Keratinocyte (primary cell): Measurements from ENCODE around the gene SPOCD1. TPM values are rescaled to one million over a fixed set of nuclear protein-coding genes. Genes with fewer than 3 reads are reported as not detected.

ENCODE experiments used
- DNase-seq: peaks from one replicate; pipeline ENCODE4 v3.0.0-alpha.2; 2011; ENCODE audit warnings: low read depth, missing footprints, low spot score
- FAIRE-seq: peaks from 2 replicates; lab custom pipeline; 2011; peaks lifted over from hg19 to GRCh38; lab: Jason Lieb, UNC
- H2AFZ ChIP-seq: 2 replicates; pipeline ENCODE4 v1.6.0; 2012; ENCODE audit warnings: low read length, control low read depth, inconsistent platforms; ENCODE audit not compliant: control insufficient read depth
- H3K27ac ChIP-seq: 2 replicates; pipeline ENCODE4 v1.5.1; 2011; ENCODE audit warnings: low read length; ENCODE audit not compliant: control insufficient read depth, insufficient read depth
- H3K27me3 ChIP-seq: 3 replicates; pipeline ENCODE4 v1.6.0; 2011; ENCODE audit warnings: low read length; ENCODE audit not compliant: control insufficient read depth, insufficient read depth; ENCODE audit errors: extremely low read depth
- H3K36me3 ChIP-seq, 2 experiments: 2 replicates in 1 of 2; 3 replicates in 1 of 2; pipeline ENCODE4 v1.5.1; 2011; ENCODE audit warnings: low read length in 2 of 2, mild to moderate bottlenecking in 1 of 2; ENCODE audit not compliant: control insufficient read depth in 2 of 2, insufficient read depth in 2 of 2; ENCODE audit errors: extremely low read depth in 1 of 2
- H3K4me1 ChIP-seq: 3 replicates; pipeline ENCODE4 v1.5.1; 2011; ENCODE audit warnings: low read length; ENCODE audit not compliant: control insufficient read depth, insufficient read depth; ENCODE audit errors: extremely low read depth
- H3K4me2 ChIP-seq: 3 replicates; pipeline ENCODE4 v1.6.0; 2011; ENCODE audit warnings: low read depth, low read length; ENCODE audit not compliant: control insufficient read depth, insufficient read depth; ENCODE audit errors: extremely low read depth
- H3K4me3 ChIP-seq, 3 experiments: fragments of 200-600 bp in 1 of 3; sonication (generic) in 1 of 3; 2 replicates in 2 of 3; 3 replicates in 1 of 3; pipeline ENCODE4 v1.5.1; 2011 to 2016; ENCODE audit warnings: low read length in 3 of 3, mild to moderate bottlenecking in 3 of 3, control low read depth in 2 of 3, inconsistent platforms in 1 of 3, low read depth in 1 of 3, mixed read lengths in 1 of 3, mixed run types in 1 of 3, moderate library complexity in 1 of 3; ENCODE audit not compliant: control insufficient read depth in 2 of 3, insufficient read depth in 2 of 3; ENCODE audit errors: extremely low read depth in 1 of 3
- H3K79me2 ChIP-seq: 2 replicates; pipeline ENCODE4 v1.6.0; 2012; ENCODE audit warnings: low read length; ENCODE audit not compliant: control insufficient read depth, insufficient read depth
- H3K9ac ChIP-seq: 3 replicates; pipeline ENCODE4 v1.6.0; 2011; ENCODE audit warnings: low read length; ENCODE audit not compliant: control insufficient read depth, insufficient read depth; ENCODE audit errors: extremely low read depth
- H3K9me1 ChIP-seq: 3 replicates; pipeline ENCODE4 v1.6.0; 2011; ENCODE audit warnings: low read length; ENCODE audit not compliant: control insufficient read depth, insufficient read depth; ENCODE audit errors: extremely low read depth
- H3K9me3 ChIP-seq: 2 replicates; pipeline ENCODE4 v1.5.1; 2012; ENCODE audit warnings: low read depth, low read length; ENCODE audit not compliant: control insufficient read depth
- H4K20me1 ChIP-seq: 3 replicates; pipeline ENCODE4 v1.6.0; 2011; ENCODE audit warnings: low read length; ENCODE audit not compliant: control insufficient read depth, insufficient read depth; ENCODE audit errors: extremely low read depth
- EZH2 ChIP-seq: IDR thresholded peaks from one replicate; pipeline ENCODE4 v1.6.1; 2012; ENCODE audit warnings: inconsistent platforms, mild to moderate bottlenecking, low read length, moderate library complexity
- dilution Hi-C: fragments of 300-500 bp; cut with MboI; formaldehyde crosslinking; loops from one replicate; pipeline ENCODE4 v1.7.0; 2020; ENCODE audit warnings: low sequenced_read_pairs; ENCODE audit not compliant: extremely low pct_ligation_motif_present
- polyA plus RNA-seq, 5 experiments: library from polyadenylated mRNA; depleted of rRNA in 3 of 5; stranded (reverse) in 3 of 5; stranded (forward) in 1 of 5; unstranded in 1 of 5; fragments of >200 nt; gene quantifications; 1 replicate in 1 of 5; 2 replicates in 3 of 5; 3 replicates in 1 of 5; pipeline versions ENCODE4 v1.2.1 to v1.2.3, GENCODE V29; 2011 to 2012; ENCODE audit warnings: missing spikeins in 2 of 5, low read depth in 1 of 5, low replicate concordance in 1 of 5
- TF ChIP-seq, protein P1 (sequence below), 3 experiments: IDR thresholded peaks in 1 of 3; conservative IDR thresholded peaks in 1 of 3; optimal IDR thresholded peaks in 1 of 3; 2 replicates in 2 of 3; 3 replicates in 1 of 3; pipeline versions ENCODE3 to v1.5.1; 2011; ENCODE audit warnings: low read length in 3 of 3, mild to moderate bottlenecking in 3 of 3, moderate library complexity in 2 of 3, control low read depth in 1 of 3, inconsistent platforms in 1 of 3; ENCODE audit not compliant: insufficient read depth in 2 of 3; ENCODE audit errors: extremely low read depth in 1 of 3

SPOCD1 gene
- polyA plus RNA-seq, 1 donor (not counting 4 experiments of a cell fraction or from before 2014, with no cell fraction given), result 4.7 TPM

DNA sequence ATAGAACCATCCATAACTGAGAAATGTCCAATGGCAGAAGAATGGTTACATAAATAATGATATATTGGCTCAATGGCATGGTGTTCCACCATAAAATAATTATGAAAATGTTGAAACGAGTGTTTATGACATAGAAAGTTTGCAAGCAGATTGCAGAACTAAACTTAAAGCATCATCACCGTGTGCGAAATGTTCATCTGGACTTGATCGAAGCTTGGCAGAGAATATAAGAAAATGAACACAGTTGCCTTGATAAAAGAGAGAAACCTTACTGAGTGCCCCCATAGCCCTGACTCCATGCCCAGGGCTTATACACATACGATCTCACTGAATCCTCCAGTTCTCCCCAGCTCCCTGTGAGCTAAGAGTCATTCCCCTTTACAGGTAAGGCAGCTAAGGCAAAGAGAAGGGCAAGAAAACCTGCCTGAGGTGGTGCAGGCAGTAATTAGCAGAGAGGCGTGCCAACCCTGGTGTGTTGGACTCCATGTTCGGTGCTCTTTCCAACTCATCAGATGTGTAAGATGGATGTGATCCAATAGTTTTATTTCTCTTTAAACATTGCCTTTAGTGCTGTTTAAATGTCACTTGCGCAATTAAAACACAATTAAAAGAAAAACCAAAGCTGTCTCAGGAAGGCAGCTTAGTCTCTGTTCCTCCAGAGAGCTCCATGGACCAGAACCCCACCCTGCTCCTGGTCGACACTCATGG, 21.8 kb upstream of the SPOCD1 start:
- dilution Hi-C loops, result no loop called here
- no peak for TF ChIP-seq EZH2
- TF ChIP-seq, protein P1, sequence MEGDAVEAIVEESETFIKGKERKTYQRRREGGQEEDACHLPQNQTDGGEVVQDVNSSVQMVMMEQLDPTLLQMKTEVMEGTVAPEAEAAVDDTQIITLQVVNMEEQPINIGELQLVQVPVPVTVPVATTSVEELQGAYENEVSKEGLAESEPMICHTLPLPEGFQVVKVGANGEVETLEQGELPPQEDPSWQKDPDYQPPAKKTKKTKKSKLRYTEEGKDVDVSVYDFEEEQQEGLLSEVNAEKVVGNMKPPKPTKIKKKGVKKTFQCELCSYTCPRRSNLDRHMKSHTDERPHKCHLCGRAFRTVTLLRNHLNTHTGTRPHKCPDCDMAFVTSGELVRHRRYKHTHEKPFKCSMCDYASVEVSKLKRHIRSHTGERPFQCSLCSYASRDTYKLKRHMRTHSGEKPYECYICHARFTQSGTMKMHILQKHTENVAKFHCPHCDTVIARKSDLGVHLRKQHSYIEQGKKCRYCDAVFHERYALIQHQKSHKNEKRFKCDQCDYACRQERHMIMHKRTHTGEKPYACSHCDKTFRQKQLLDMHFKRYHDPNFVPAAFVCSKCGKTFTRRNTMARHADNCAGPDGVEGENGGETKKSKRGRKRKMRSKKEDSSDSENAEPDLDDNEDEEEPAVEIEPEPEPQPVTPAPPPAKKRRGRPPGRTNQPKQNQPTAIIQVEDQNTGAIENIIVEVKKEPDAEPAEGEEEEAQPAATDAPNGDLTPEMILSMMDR (optimal IDR thresholded peaks at IDR 0.05 in 1 of 3, IDR thresholded peaks at IDR 0.05 in 1 of 3, conservative IDR thresholded peaks at IDR 0.05 in 1 of 3; ENCODE audit: extremely low read depth in 1 of 3, insufficient read depth in 2 of 3, low read length in 3 of 3), result no peak
- Histone ChIP-seq H3K9me1 (no peaks in the 10 kb centered on the region), H3K4me2 (no peak overlapping the region), H3K9ac (no peak overlapping the region), H2AFZ (no peak overlapping the region), H3K79me2 (no peaks in the 10 kb centered on the region), H3K4me3 (no peak overlapping the region), H3K36me3 (no peaks in the 10 kb centered on the region), H3K4me1 (no peaks in the 10 kb centered on the region), H3K27me3 (peaks cover 13% of the 10 kb centered on the region), H4K20me1 (no peaks in the 10 kb centered on the region), H3K27ac (no peak overlapping the region), H3K9me3 (no peaks in the 10 kb centered on the region)
- no peak for FAIRE-seq
- DNase-seq, result no peak

- DNase-seq, result no peak
- TF ChIP-seq, protein P1 (optimal IDR thresholded peaks at IDR 0.05 in 1 of 3, IDR thresholded peaks at IDR 0.05 in 1 of 3, conservative IDR thresholded peaks at IDR 0.05 in 1 of 3; ENCODE audit: extremely low read depth in 1 of 3, insufficient read depth in 2 of 3, low read length in 3 of 3), result no peak
- TF ChIP-seq EZH2, result no peak
- dilution Hi-C loops, result no loop called here
- Histone ChIP-seq H2AFZ (no peak overlapping the region), H3K27ac (no peak overlapping the region), H4K20me1 (no peaks in the 10 kb centered on the region), H3K4me3 (no peak overlapping the region), H3K79me2 (no peaks in the 10 kb centered on the region), H3K9me1 (no peaks in the 10 kb centered on the region), H3K4me1 (no peaks in the 10 kb centered on the region), H3K27me3 (peaks cover 13% of the 10 kb centered on the region), H3K9ac (no peak overlapping the region), H3K4me2 (no peak overlapping the region), H3K36me3 (no peaks in the 10 kb centered on the region), H3K9me3 (no peaks in the 10 kb centered on the region)
- no peak for FAIRE-seq
Observed at GRCh38 chr1:31836638-31837037, 20.8 kb upstream of the SPOCD1 start.
